Measurements from ENCODE around the gene ACACA. TPM values are rescaled to one million over a fixed set of nuclear protein-coding genes. Genes with fewer than 3 reads are reported as not detected.

Gene ACACA
- total RNA-seq, 4 donors from 2014 or later, result 30.6 to 102 (median 50.5) TPM

GRCh38 chr17:37094391-37094790, 312.2 kb downstream of the ACACA start:
- no peak for TF ChIP-seq CTCF (IDR thresholded peaks at IDR 0.05; ENCODE audit: low read depth)

- TF ChIP-seq CTCF (IDR thresholded peaks at IDR 0.05; ENCODE audit: low read depth), result no peak
Measured at GRCh38 chr17:37092701-37093100, 313.9 kb downstream of the ACACA start.

- TF ChIP-seq CTCF (IDR thresholded peaks at IDR 0.05; ENCODE audit: low read depth), result no peak
Measured at GRCh38 chr17:37092071-37092470, 314.6 kb downstream of the ACACA start.

GRCh38 chr17:37090941-37091340, 315.7 kb downstream of the ACACA start:
- no peak for TF ChIP-seq CTCF (IDR thresholded peaks at IDR 0.05; ENCODE audit: low read depth)

- no peak for TF ChIP-seq CTCF (IDR thresholded peaks at IDR 0.05; ENCODE audit: low read depth)
Measured at GRCh38 chr17:37089956-37090355, 316.7 kb downstream of the ACACA start.

- no peak for TF ChIP-seq CTCF (IDR thresholded peaks at IDR 0.05; ENCODE audit: low read depth)
Measured at GRCh38 chr17:37088913-37089312, 317.7 kb downstream of the ACACA start.

GRCh38 chr17:37088459-37088858, 318.2 kb downstream of the ACACA start:
- no peak for TF ChIP-seq CTCF (IDR thresholded peaks at IDR 0.05; ENCODE audit: low read depth)

Data from subcutaneous adipose tissue (tissue), 4 donors.